Fibroblast of skin of right biceps (primary cell): ENCODE results near the gene TRIM22.
"Not testable (repeated sequence)": the region's sequence is repeated elsewhere in the genome, so short reads cannot be mapped to it uniquely, and the experiment has no call there.

ENCODE experiments used
- DNase-seq: peaks from one replicate; pipeline ENCODE4 v3.0.0-alpha.2; 2013

TRIM22 gene

DNA sequence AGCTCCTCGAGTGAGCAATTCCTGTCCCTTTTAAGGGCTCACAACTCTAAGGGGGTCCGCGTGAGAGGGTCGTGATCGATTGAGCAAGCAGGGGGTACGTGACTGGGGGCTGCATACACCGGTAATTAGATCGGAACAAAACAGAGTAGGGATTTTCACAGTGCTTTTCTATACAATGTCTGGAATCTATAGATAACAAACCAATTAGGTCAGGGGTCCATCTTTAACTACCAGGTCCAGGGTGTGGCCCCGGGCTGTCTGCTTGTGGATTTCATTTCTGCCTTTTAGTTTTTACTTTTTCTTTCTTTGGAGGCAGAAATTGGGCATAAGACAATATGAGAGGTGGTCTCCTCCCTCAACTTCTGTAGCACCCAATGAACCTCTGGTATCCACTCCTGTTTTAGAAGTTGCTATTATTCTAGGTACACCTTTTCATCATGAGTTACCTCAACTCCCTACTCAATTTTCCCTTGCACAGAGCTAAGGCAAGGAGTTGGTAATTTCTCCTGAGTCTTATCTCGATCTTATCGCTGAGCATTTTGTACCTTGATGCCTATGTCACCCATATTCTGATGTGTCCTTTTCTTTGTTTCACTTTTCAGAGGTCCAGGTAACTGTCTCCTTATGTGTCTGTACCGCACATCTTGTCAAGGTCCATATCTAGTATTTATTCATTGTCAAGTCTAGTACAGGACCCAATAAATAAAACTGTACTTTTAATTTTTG, 1.8 kb downstream of the TRIM22 start:
- DNase-seq = not testable (repeated sequence)

DNA sequence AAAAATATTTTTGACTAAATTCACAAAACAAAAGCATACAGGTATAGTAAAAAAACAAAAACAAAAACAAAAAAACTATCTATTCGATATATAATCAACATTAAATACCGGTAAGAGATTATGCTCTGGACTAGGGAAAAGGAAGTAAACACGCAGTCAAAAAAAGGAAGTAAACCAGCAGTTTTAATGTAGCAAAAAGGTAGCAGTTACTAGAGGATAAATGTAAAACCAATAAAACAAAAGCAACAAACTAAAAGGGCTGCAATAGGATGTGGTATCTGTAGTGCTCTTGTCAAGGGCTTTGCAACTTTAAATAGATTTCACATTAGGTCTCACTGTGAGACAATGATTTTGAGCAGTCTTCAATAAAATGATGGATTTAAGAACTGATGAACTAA, 2.4 kb downstream of the TRIM22 start:
- DNase-seq = no peak

DNA sequence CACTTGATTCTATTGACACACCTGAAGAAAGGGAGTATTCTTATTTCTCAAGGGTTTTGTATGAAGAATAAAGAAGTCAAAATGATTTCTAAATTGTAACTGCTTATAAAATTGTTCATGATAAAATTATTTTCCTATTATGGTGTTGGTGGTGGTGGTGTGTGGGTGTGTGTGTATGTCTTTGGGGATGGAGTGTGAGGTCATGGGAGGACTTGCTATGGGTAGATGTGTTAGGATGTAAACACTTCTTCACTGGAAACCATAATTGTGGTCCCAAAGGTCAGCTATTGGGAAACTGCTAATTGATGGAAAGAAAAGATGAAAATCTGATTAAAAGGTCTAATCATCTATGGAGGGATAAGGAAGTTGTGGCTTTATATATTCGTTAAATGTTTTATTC, 5.1 kb downstream of the TRIM22 start:
- no peak for DNase-seq

DNA sequence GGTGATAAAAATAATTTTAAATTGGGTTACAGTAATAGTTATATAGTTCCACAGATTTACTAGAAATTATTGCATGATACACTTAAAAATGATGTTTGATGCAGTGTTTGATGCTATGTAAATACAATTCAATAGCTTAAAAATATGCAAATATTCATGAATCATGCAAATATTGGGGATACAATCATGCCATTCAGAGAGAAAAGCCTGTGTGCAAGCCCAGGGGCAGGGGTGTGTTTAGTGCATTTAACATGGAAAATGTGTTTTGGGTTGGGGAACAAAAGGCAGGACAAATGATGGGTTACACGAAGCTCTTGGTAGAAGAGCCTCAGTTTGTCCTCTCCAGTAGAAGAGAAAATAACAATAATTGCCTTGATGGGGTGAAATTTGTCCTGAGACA, 6.0 kb downstream of the TRIM22 start:
- no peak for DNase-seq

DNA sequence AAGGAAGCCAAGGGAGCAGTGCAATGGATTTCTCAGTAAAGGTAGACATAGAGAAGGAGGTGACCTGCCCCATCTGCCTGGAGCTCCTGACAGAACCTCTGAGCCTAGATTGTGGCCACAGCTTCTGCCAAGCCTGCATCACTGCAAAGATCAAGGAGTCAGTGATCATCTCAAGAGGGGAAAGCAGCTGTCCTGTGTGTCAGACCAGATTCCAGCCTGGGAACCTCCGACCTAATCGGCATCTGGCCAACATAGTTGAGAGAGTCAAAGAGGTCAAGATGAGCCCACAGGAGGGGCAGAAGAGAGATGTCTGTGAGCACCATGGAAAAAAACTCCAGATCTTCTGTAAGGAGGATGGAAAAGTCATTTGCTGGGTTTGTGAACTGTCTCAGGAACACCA, 6.6 kb downstream of the TRIM22 start:
- no peak for DNase-seq

DNA sequence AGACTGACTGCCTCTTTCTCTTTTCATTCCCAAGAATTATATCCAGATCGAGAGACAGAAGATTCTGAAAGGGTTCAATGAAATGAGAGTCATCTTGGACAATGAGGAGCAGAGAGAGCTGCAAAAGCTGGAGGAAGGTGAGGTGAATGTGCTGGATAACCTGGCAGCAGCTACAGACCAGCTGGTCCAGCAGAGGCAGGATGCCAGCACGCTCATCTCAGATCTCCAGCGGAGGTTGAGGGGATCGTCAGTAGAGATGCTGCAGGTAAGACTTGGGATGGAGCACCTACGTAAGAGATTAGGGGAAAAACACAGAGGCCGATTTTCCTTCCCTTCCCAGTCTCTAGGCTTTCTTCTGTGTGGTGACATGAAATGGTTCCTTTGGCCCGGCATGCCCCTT, 8.7 kb downstream of the TRIM22 start:
- no peak for DNase-seq

DNA sequence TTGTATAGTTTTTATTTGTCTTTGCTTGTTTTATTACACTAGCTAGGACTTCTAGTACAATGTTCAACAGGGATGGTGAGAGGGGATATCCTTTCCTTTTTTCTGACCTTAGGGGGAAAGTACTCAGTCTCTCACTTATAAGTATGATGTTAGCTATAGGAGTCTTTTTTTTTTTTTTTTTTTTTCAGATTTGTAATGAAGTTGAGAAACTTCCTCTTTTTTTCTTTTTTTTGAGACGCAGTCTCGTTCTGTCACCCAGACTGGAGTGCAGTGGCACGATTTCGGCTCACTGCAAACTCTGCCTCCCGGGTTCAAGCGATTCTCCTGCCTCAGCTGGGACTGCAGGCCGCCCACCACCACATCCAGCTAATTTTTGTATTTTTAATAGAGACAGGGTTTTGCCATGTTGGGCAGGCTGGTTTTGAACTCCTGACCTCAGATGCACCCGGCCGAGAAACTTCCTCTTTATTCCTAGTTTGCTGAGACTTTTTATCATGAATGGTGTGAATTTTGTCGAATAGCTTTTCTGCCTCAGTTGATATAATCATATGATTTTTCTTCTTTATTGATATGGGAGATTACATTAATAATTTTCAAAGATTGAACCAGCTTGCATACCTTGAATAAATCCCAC, 10.9 kb downstream of the TRIM22 start:
- no peak for DNase-seq

DNA sequence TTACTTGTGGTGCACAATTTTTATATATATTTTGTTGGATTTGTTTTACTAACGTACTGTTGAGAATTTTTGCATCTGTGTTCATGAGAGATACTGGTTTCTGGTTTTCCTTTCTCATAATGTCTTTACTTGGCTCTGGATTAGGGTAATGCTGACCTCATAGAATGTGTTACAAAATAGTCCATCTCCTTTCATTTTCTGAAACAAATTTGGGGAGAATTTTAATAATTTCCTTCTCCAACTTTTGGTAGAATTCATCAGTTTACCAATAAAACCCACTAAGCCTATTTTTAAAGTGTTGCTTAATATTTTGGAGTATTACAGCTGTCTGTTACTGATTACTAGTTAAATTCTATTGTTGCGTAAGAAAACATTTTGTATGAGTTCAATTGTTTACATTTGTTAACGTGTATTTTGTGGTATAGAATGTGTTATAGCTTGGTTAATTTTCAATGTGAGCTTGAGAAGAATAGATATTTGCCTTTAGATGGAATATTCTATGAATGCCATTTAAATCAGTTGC, 11.5 kb downstream of the TRIM22 start:
- no peak for DNase-seq

DNA sequence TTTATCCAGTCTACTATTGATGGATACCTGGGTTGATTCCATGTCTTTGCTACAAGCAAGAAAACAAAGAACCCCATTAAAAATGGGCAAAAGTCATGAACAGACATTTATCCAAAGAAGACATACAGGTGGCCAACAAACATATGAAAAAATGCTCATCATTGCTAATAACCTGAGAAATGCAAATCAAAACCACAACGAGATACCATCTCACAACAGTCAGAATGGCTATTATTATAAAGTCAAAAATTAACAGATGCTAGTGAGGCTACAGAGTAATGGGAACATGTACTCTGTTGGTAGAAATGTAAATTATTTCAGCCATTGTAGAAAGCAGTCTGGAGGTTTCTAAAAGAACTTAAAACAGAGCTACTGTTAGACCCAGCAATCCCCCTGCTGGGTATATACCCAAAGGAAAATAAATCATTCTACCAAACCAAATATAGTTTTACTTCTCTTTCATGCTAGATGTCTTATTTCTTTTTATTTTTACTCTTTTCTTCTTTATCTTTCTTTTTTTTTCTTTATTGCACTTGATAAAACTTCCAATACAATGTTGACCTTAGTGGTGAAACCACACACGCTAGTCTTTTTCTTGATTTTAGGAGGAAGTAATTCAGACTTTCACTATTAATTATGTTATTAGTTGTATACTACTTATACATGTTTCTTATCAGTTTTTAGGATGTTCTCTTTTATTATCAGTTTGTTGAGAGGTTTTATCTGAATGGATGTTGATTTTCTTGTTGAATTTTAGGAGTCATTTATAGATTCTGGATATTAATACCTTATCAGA, 14.3 kb downstream of the TRIM22 start:
- no peak for DNase-seq

DNA sequence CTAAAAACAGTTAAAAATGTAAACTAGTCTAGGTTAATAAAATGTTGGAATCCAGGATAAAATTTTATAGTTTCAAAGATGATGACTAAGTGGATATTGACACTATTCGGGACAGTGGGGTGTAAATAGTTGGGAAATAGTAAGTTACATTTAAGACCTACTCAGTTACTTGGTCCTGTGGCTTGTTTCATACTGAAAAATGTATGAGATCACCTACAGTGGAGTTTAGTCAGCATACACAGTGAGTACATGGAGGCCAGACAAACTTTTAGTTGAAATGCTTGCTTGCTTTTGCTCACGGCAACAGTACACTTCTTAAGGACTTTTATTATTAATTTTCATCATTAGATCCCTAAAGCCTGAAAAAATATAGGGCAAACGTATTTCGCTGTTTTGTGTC, 16.1 kb downstream of the TRIM22 start:
- peak; percentile 22 for DNase-seq

DNA sequence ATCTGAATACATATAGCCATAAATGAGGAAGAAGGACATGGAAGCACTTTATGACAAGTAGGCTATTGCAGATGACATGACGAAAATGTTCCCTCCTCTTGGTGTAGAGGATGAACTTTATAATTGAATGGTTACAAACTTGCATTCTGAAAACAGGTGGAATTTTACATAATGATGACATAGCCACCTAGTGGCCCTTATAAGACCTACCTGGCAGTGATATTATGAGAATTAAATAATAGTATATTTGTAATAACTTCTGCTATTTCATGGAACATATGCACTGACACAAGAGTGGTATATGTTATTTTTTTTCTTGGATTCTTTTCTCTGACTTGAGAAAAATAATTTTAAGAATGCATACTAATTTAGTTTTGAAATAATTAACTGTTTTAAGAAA, 22.9 kb downstream of the TRIM22 start:
- DNase-seq = no peak

DNA sequence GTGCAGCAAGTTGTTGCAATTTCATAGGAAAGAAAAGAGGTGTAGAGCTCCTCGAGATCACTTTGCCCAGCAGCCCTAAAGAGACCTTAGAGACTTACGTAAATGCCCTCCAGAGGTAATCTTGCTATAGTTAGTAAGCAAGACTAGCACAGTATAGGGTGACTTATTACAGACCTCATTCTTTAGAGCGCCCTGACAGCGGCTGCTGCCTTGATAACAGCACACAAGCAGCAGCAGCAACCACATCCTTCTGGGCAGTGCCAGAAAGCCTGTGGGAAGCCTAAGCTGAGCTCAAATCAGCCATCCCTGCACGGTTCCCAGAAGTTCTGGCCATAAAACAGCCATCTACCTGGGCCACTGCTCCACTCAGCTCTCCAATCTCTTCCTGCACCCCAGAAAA, 24.1 kb downstream of the TRIM22 start:
- no peak for DNase-seq

DNA sequence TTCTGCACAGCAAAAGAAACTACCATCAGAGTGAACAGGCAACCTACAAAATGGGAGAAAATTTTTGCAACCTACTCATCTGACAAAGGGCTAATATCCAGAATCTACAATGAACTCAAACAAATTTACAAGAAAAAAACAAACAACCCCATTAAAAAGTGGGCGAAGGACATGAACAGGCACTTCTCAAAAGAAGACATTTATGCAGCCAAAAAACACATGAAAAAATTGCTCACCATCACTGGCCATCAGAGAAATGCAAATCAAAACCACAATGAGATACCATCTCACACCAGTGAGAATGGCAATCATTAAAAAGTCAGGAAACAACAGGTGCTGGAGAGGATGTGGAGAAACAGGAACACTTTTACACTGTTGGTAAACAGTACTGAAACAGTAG, 26.9 kb downstream of the TRIM22 start:
- DNase-seq = not testable (repeated sequence)

DNA sequence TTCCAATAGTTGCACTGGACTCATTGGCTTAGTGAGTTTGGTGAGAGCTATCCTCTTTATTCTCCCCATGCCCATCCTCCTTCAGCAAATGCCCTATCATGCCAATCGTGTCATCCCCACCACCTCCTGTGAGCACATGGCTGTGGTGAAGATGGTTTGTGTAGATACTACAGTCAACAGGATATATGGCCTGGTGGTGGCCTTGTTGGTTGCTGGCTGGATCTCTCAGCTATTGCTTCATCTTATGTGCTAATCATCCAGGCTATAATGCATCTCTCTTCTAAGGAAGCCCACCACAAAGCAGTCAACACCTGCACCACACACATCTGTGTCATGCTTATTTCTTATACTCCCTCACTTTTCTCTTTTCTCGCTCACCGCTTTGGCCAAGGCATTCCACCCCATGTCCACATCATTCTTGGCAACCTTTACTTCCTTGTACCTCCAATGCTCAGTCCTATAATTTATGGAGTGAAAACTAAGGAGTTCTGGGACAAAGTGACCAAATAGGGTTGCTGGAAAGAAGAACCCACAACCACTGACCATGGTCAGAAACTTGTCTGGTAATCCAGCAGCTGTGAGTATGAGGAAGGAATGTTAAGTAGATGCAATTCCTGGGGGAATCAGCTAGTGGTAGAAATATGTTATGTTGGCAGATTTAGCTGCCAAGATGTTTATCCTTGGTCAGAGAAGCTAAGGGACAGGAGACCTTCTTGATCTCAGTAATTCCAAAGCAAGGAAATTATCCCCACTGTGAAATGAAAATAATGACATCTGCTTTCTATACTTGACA, 30.3 kb downstream of the TRIM22 start:
- no peak for DNase-seq

DNA sequence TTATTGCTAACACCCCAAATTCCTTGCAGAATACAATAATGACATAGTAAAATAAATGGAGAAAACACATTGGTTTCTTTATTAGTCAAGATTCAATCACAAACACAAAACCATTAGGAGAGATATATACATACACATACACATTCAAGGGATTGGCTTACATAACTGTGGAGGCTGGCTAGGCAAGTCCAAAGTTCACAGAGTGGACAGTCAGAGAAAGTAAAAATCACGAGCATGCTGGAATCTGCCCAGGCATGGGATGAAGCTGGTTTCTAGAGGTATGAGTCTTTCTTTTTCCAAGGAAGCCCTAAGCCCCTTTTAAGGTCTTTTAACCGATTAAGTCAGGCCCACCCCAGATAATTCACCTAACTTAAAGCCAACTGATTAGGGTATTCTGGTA, 33.0 kb downstream of the TRIM22 start:
- no peak for DNase-seq

DNA sequence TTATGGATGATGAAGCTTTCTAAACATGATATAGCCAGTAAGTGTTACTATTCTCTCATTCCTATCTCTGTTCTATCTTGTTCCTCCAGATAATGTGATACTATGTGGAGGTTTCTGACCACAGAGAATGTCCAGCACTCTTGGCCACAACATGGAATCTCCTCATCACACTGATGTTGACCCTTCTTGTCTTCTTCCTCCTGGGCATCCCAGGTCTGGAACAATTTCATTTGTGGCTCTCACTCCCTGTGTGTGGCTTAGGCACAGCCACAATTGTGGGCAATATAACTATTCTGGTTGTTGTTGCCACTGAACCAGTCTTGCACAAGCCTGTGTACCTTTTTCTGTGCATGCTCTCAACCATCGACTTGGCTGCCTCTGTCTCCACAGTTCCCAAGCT, 36.8 kb downstream of the TRIM22 start:
- DNase-seq = no peak

DNA sequence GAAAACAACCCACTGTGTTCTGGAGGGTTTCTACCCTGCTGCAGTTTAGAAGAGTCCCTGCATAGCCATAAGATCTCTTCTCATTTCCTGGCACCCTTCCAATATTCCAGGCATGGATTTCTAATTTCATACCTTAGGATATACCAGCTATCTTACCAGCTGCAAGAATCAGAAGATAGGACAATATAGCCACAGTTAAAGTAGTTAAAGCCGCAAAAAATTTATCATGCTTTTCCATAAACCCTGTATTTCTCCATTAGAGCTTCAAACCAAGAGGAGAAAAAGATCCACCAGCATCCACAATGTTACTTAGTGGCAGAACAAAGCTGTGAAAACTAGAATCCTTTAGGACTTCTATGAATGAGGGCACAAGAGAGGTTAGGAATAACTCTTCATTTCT, 38.1 kb downstream of the TRIM22 start:
- DNase-seq = no peak

DNA sequence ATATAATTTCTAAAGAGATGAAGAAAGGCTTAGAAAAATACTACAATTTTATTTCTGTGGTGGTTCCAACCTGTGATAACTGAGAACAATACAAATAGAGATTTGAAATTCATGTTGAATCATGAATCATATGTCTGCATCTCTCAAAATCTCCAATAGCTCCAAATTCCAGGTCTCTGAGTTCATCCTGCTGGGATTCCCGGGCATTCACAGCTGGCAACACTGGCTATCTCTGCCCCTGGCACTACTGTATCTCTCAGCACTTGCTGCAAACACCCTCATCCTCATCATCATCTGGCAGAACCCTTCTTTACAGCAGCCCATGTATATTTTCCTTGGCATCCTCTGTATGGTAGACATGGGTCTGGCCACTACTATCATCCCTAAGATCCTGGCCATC, 46.8 kb downstream of the TRIM22 start, which contains the start of gene OR56B1:
Gene OR56B1 (plus strand): TSS at position 53 of the 400 bp plus-strand sequence. CDS start 69 bp downstream, at position 122.
- no peak for DNase-seq

DNA sequence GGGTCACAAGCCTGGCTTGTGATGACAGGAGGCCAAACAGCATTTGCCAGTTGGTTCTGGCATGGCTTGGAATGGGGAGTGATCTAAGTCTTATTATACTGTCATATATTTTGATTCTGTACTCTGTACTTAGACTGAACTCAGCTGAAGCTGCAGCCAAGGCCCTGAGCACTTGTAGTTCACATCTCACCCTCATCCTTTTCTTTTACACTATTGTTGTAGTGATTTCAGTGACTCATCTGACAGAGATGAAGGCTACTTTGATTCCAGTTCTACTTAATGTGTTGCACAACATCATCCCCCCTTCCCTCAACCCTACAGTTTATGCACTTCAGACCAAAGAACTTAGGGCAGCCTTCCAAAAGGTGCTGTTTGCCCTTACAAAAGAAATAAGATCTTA, 47.5 kb downstream of the TRIM22 start:
- DNase-seq = peak; percentile 38

DNA sequence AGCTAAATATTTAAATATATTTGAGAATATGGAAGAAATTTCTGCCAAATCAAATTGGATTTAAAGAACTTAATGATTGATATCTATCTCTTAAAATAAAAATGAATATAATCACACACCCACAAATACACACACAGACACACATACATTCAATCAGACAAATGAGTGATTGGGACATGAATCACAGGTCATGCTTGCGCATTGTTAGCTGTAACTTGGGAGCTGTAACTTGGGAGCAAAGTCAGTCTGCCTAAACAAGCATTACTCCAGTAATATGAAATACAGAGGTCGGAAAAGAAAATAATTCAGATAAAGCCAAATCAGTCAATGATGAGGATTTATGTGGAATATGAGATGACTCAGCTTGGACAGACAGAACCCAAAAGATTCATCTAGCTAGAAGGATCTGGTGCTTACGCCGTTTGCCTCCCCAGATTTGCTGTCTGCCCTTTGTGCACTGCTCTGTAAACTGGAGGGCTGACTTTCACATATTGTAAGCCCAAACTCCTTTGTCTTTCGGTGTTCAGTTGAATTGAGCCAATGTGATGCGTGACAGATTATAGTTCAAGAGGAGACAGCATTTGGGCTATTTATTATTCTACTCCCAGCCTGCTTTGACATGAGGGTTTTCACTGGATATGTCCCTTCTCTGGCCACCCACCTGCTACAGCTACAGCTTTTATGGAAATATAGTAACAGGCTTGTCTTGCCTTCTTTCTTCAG, 48.2 kb downstream of the TRIM22 start:
- DNase-seq = peak; percentile 2

DNA sequence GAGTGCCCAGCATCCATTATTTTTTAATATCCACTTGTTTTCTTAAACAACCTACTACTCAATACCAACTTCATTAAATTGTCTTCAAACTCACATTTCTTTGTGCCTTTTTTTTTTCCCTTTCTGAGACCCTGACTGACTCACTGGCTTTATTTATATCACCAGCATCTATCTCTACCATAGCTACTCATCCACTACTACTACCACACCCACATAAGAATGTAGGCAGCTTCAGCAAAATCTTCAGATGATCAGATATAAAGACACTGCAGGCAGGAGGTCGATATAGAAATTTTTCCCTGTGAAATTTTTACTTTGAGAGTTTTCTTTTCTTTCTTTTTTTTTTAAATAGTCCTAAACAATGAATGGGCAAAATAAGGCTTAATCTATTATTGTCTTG, 48.8 kb downstream of the TRIM22 start:
- no peak for DNase-seq

DNA sequence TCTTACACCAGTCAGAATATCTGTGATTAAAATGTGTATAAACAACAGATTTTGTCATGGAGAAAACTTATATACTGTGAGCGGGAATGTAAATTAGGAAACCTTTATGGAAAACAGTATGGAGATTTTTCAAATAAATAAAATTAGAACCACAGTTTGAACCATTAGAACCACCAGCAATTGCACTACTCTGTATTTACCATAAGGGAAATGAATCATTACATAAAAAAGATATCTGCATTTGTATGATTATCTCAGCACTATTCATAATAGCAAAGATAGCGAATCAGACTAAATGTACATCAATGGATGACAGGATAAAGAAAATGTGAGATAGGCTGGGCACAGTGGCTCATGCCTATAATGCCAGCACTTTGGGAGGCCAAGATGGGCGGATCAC, 57.0 kb downstream of the TRIM22 start:
- no peak for DNase-seq
